Fibroblast of skin of back (primary cell): Measurements from ENCODE around the gene WDR74.
"Not testable (repeated sequence)": the region's sequence is repeated elsewhere in the genome, so short reads cannot be mapped to it uniquely, and the experiment has no call there.

Source experiments
- DNase-seq: peaks from one replicate; pipeline ENCODE4 v3.0.0-alpha.2; 2013

WDR74 gene

GRCh38 chr11:62859281-62859703, 19.9 kb upstream of the WDR74 start:
- DNase-seq = not testable (repeated sequence)

GRCh38 chr11:62858201-62858600, 18.8 kb upstream of the WDR74 start:
- no peak for DNase-seq

- DNase-seq = no peak
Measured at GRCh38 chr11:62857541-62857982, 18.2 kb upstream of the WDR74 start.

- DNase-seq = no peak
Measured at GRCh38 chr11:62856333-62856895, 17.0 kb upstream of the WDR74 start.

GRCh38 chr11:62855571-62856332, 16.4 kb upstream of the WDR74 start:
- DNase-seq = peak; percentile 97

- no peak for DNase-seq
Measured at GRCh38 chr11:62854825-62855570, 15.6 kb upstream of the WDR74 start.

GRCh38 chr11:62854013-62854824, 14.8 kb upstream of the WDR74 start:
- no peak for DNase-seq

- no peak for DNase-seq
Measured at GRCh38 chr11:62853279-62853965, 14.0 kb upstream of the WDR74 start.

GRCh38 chr11:62852523-62853188, 13.3 kb upstream of the WDR74 start:
- no peak for DNase-seq

GRCh38 chr11:62851807-62852522, 12.6 kb upstream of the WDR74 start:
- no peak for DNase-seq

- DNase-seq = no peak
Measured at GRCh38 chr11:62850911-62851806, 11.8 kb upstream of the WDR74 start.

- DNase-seq = no peak
Measured at GRCh38 chr11:62847767-62848314, 8.5 kb upstream of the WDR74 start.

- no peak for DNase-seq
Measured at GRCh38 chr11:62846177-62846576, 6.8 kb upstream of the WDR74 start.

- no peak for DNase-seq
Measured at GRCh38 chr11:62844154-62844553, 4.8 kb upstream of the WDR74 start.

GRCh38 chr11:62843466-62843865, 4.1 kb upstream of the WDR74 start:
- no peak for DNase-seq

GRCh38 chr11:62842891-62843290, 3.5 kb upstream of the WDR74 start:
- not testable (repeated sequence) for DNase-seq

GRCh38 chr11:62842171-62842741, 2.9 kb upstream of the WDR74 start:
- DNase-seq = no peak

GRCh38 chr11:62841361-62842170, 2.2 kb upstream of the WDR74 start:
- DNase-seq = peak; percentile 100
